Testis (tissue), 3 donors: ENCODE results near the gene TXLNB. TPM values are rescaled to one million over a fixed set of nuclear protein-coding genes. Genes with fewer than 3 reads are reported as not detected.
"Not testable (repeated sequence)": the region's sequence is repeated elsewhere in the genome, so short reads cannot be mapped to it uniquely, and the experiment has no call there.

Experiments
- DNase-seq: peaks from one replicate; pipeline ENCODE4 v3.0.0-alpha.2; 2019
- H3K27ac ChIP-seq, 2 donors: fragments of 200-600 bp; sonication (generic); one replicate each; pipeline ENCODE4 v1.5.1; 2019
- H3K27me3 ChIP-seq: fragments of 200-600 bp; sonication (generic); one replicate; pipeline ENCODE4 v1.5.1; 2019
- H3K36me3 ChIP-seq: fragments of 200-600 bp; sonication (generic); one replicate; pipeline ENCODE4 v1.5.1; 2017; ENCODE audit warnings: low read depth; ENCODE audit errors: missing control alignments
- H3K4me1 ChIP-seq: fragments of 200-600 bp; sonication (generic); one replicate; pipeline ENCODE4 v1.5.1; 2019
- H3K4me3 ChIP-seq, 2 donors: fragments of 200-600 bp; sonication (generic); one replicate each; pipeline ENCODE4 v1.5.1; 2017 to 2019
- H3K9me3 ChIP-seq: fragments of 200-600 bp; sonication (generic); one replicate; pipeline ENCODE4 v1.5.1; 2017
- CTCF ChIP-seq, 3 experiments: fragments of 450-650 bp in 2 of 3; fragments of 200-600 bp in 1 of 3; sonication (generic) in 1 of 3; IDR thresholded peaks; one replicate each; pipeline ENCODE4 v1.5.1; 2016 to 2019; ENCODE audit warnings: antibody characterized with exemption in 3 of 3, mild to moderate bottlenecking in 2 of 3, moderate library complexity in 1 of 3
- POLR2A ChIP-seq: fragments of 450-650 bp; IDR thresholded peaks from one replicate; pipeline ENCODE4 v1.6.1; 2017; ENCODE audit warnings: antibody characterized with exemption, mild to moderate bottlenecking, moderate library complexity
- WGBS, 2 donors: methylation state at CpG; one replicate each; pipeline ENCODE4 v1.1.5; 2018; 5-methylcytosine and 5-hydroxymethylcytosine counted together
- intact Hi-C: fragments of 100-400 bp; cut with DNase I; formaldehyde crosslinking; loops from one replicate; pipeline ENCODE4 v1.15.1; 2023; ENCODE audit warnings: low total_unique reads
- polyA plus RNA-seq: library from polyadenylated mRNA; stranded (reverse); fragments of 350-450 nt; fragmentation: Illumina TruSeq; extraction: RNeasy Lipid Tissue Mini Kit (QIAGEN cat#74804); gene quantifications from one replicate; pipeline ENCODE4 v1.2.3, GENCODE V29; 2014; ENCODE audit warnings: low read depth, low replicate concordance; ENCODE audit not compliant: insufficient read depth
- total RNA-seq, 2 donors: library from RNA; depleted of rRNA; stranded (reverse); fragments of >200 nt; gene quantifications; one replicate each; pipeline ENCODE4 v1.2.3, GENCODE V29; 2016

TXLNB gene
- total and polyA plus RNA-seq, 3 donors from 2014 or later, result 3.7 to 4.5 (median 4.1) TPM

DNA sequence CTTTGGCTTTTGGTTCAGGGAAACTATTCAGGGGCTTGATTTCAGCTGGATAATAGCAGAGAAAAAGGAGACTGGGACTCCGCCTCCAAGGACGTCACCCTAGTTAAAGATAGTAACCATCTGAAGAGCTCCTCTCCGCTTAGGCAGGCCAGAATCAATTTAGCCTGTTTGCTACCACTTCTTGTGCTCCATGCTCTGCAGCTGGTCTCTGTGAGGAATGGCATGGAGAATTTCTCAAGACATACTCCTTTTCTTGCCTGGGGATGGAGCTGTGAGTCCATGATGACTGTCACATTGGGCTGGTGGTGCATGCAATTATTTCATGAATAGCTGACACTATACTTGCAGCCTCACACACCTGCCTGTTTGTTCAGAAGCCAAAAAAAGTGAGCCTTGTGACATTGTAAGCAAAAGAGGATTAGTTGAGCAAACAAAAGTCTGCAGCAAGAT lies 61.4 kb downstream of the TXLNB start:
- no peak for TF ChIP-seq POLR2A
- no peak for TF ChIP-seq CTCF (IDR thresholded peaks at IDR 0.05)
- no peak for DNase-seq
- no peaks in the 10 kb centered on the region for H3K4me1 ChIP-seq

GRCh38 chr6:139228387-139228786 lies 63.4 kb downstream of the TXLNB start:
- H3K4me1 ChIP-seq, H3K27me3 ChIP-seq, DNase-seq, intact Hi-C loops, H3K9me3 ChIP-seq, H3K27ac ChIP-seq, H3K4me3 ChIP-seq, H3K36me3 ChIP-seq: not testable (repeated sequence)
- 91 to 97% methylated on average over 3 of the region's 3 CpGs for WGBS, 2 donors

More for the DNA sequence above, 61.4 kb downstream of the TXLNB start:
- H3K4me3 ChIP-seq, result no peak overlapping the region
- H3K27ac ChIP-seq, result no peak overlapping the region
- H3K9me3 ChIP-seq, result no peaks in the 10 kb centered on the region
- intact Hi-C loops, result no loop called here
- H3K36me3 ChIP-seq, result no peaks in the 10 kb centered on the region
- WGBS, 2 donors, result 57 to 76% methylated on average over 3 of the region's 3 CpGs
- H3K27me3 ChIP-seq, result no peaks in the 10 kb centered on the region

DNA sequence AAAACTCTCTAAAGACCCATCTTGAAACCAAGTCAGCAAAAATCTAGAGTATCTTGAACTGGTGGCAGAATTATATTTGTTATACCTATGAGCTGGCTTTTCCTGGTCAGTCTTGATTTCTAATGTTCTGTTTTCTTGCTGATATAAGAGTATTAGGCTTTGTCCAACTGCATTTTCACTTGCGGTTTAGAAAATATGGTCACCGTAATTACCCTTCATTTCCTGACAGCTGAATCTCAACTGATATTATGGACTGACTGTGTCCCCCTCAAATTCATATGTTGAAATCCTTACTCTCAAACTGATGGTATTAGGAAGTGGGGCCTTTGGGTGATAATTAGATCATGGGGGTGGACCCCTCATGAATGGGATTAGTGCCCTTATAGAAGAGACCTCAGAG lies 72.1 kb downstream of the TXLNB start:
- no peaks in the 10 kb centered on the region for H3K27me3 ChIP-seq
- intact Hi-C loops, result loop anchor here (5.0 kb wide), 1 partner anchor 143 kb away; no protein-coding TSS in a partner anchor
- 96 to 97% methylated on average over 2 of the region's 2 CpGs for WGBS, 2 donors

DNA sequence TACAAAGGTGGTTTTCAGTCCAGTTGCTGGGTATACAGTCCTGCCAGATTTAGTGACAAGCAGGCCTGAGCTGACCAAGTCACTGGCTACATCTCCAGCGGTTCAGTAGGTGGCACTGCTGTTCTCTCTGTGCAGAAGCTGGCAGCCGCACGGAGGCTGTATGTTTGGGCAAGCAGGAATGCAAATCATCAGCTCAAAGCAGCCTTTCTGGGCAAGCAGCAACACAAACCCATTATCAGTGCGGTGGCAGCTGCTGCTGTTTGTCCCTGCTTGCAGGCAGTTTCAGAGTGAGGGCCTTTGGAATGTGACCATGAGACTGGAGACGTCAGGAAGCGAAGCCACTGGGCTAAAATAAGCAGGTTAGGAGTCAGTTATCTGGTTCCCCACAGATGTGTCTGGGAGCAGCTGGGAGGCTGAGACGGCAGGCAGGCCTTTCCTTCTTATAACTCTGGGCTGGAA lies 72.5 kb downstream of the TXLNB start:
- TF ChIP-seq POLR2A (no peak), CTCF (IDR thresholded peaks at IDR 0.05) (peak; percentile 55 to 72 (median 64))
- no peaks in the 10 kb centered on the region for H3K36me3 ChIP-seq
- intact Hi-C loops, result loop anchor here (5.0 kb wide), 1 partner anchor 143 kb away; no protein-coding TSS in a partner anchor
- DNase-seq, result peak; percentile 94
- H3K4me3 ChIP-seq, result no peak overlapping the region
- no peaks in the 10 kb centered on the region for H3K27me3 ChIP-seq
- WGBS, 2 donors, result 8 to 20% methylated on average over 7 of the region's 7 CpGs
- H3K9me3 ChIP-seq, result no peaks in the 10 kb centered on the region
- H3K27ac ChIP-seq, result peak overlapping the region; percentile 21 to 34
- H3K4me1 ChIP-seq, result no peaks in the 10 kb centered on the region

More for the DNA sequence above, 72.1 kb downstream of the TXLNB start:
- no peaks in the 10 kb centered on the region for H3K9me3 ChIP-seq
- H3K4me3 ChIP-seq, result no peak overlapping the region
- H3K36me3 ChIP-seq, result no peaks in the 10 kb centered on the region
- peak overlapping the region; percentile 21 to 34 for H3K27ac ChIP-seq
- TF ChIP-seq POLR2A (no peak), CTCF (IDR thresholded peaks at IDR 0.05) (no peak)
- no peaks in the 10 kb centered on the region for H3K4me1 ChIP-seq
- DNase-seq, result no peak

DNA sequence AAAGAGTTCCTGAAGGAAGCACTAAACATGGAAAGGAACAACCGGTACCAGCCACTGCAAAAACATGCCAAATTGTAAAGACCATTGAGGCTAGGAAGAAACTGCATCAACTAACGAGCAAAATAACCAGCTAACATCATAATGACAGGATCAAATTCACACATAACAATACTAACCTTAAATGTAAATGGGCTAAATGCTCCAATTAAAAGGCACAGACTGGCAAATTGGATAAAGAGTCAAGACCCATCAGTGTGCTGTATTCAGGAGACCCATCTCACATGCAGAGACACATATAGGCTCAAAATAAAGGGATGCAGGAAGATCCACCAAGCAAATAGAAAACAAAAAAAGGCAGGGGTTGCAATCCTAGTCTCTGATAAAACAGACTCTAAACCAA lies 79.3 kb downstream of the TXLNB start:
- H3K9me3 ChIP-seq, intact Hi-C loops, H3K4me1 ChIP-seq, H3K27ac ChIP-seq, H3K4me3 ChIP-seq, H3K27me3 ChIP-seq, DNase-seq, H3K36me3 ChIP-seq: not testable (repeated sequence)
- 95% methylated on average over 2 of the region's 2 CpGs; no CpG with 5 or more reads in 1 of the 2 donors for WGBS, 2 donors

DNA sequence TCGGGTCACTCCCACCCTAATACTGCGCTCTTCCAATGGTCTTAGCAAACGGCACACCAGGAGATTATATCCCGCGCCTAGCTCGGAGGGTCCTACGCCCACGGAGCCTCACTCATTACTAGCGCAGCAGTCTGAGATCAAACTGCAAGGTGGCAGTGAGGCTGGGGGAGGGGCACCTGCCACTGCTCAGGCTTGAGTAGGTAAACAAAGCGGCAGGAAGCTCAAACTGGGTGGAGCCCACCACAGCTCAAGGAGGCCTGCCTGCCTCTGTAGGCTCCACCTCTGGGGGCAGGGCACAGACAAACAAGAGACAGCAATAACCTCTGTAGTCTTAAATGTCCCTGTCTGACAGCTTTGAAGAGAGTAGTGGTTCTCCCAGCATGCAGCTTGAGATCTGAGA lies 81.0 kb downstream of the TXLNB start:
- WGBS, 2 donors, result 82 to 97% methylated on average over 7 to 10 of the region's 10 CpGs
- H3K9me3 ChIP-seq, H3K36me3 ChIP-seq, H3K27ac ChIP-seq, intact Hi-C loops, DNase-seq, H3K4me3 ChIP-seq, H3K27me3 ChIP-seq, H3K4me1 ChIP-seq: not testable (repeated sequence)
